GM13976 (cell line): Measurements from ENCODE around the gene KDM4C.
A peak's percentile ranks its signal among the peaks of the same experiment; 100 is the strongest.
"Not testable (repeated sequence)": the region's sequence is repeated elsewhere in the genome, so short reads cannot be mapped to it uniquely, and the experiment has no call there.

ENCODE experiments used
- DNase-seq: peaks from one replicate; pipeline ENCODE4 v3.0.0; 2012; ENCODE audit warnings: low spot score
- in situ Hi-C: fragments of 300-500 bp; cut with MboI; formaldehyde crosslinking; loops from one replicate; pipeline ENCODE4 v1.12.0; 2022; ENCODE audit warnings: low sequenced_read_pairs, mixed read lengths, inconsistent platforms; ENCODE audit not compliant: unreplicated experiment
- TF ChIP-seq, protein P1 (sequence below): IDR thresholded peaks from 2 replicates; pipeline ENCODE4 v1.5.1; 2012; ENCODE audit warnings: borderline replicate concordance, mild to moderate bottlenecking; ENCODE audit not compliant: insufficient read depth; ENCODE audit errors: extremely low read depth, missing control alignments, control extremely low read depth

Gene KDM4C

DNA sequence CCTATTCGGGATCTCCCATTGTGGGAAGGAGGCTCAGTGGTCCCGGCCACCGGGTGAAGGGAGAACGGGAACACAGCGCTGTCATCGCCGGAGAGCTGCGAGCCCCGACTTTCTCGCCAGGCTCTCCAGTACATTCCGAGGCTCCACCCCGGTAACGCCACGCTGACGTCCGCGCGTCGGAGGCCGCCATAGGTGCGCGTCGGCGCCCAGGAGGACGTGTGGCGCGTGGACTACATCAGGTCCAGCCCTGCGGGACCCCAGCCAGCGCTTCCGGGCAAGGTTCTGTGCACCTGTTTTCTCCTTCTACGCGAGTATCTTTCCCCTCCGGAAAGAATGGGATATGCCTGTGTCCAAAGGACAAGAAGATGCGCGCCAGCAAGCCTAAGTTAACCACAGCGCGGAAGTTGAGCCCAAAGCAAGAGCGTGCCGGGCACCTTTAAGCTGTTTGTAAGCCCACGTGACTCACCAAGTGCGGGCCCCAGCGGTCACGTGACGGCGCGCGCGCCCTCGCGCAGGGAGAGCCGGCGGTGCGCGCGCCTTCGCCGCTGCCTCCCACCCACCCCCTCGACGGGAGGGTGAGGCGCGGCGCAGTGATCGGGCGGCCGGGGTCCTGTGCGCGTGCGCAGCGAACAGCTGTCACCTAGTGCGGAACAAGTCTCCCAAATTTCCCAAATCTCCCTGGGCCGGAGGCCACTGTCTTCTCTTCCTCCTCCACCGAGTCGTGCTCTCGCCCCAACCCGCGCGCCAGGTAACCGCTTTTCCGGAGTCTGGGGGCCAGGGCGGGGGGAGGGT lies at the start of gene KDM4C:
Gene KDM4C (plus strand): TSS at position 518 of the 792 bp plus-strand sequence. CDS start 35,016 bp downstream, outside the sequence.
- TF ChIP-seq, protein P1, sequence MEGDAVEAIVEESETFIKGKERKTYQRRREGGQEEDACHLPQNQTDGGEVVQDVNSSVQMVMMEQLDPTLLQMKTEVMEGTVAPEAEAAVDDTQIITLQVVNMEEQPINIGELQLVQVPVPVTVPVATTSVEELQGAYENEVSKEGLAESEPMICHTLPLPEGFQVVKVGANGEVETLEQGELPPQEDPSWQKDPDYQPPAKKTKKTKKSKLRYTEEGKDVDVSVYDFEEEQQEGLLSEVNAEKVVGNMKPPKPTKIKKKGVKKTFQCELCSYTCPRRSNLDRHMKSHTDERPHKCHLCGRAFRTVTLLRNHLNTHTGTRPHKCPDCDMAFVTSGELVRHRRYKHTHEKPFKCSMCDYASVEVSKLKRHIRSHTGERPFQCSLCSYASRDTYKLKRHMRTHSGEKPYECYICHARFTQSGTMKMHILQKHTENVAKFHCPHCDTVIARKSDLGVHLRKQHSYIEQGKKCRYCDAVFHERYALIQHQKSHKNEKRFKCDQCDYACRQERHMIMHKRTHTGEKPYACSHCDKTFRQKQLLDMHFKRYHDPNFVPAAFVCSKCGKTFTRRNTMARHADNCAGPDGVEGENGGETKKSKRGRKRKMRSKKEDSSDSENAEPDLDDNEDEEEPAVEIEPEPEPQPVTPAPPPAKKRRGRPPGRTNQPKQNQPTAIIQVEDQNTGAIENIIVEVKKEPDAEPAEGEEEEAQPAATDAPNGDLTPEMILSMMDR = no peak
- in situ Hi-C loops = no loop called here
- DNase-seq = peak; percentile 97

DNA sequence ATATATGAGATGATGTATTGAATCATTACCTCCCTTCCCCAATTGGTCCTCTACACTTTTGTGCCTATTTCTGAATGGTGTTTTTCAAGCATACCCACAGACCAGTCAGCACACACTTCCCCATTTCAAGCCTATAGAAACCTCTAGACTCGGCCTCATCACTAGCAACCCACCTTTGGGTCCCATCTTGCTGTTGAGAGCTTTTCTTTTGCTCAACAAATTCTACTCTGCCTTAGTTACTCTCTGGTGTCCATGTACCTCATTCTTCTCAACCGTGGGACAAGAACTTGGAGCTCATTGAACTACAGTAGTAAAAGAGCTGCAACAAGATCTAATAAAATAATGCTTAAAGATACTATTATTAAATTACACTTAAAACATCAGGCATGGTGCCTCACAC lies 49.0 kb upstream of the KDM4C start:
- DNase-seq = no peak
- in situ Hi-C loops = no loop called here

DNA sequence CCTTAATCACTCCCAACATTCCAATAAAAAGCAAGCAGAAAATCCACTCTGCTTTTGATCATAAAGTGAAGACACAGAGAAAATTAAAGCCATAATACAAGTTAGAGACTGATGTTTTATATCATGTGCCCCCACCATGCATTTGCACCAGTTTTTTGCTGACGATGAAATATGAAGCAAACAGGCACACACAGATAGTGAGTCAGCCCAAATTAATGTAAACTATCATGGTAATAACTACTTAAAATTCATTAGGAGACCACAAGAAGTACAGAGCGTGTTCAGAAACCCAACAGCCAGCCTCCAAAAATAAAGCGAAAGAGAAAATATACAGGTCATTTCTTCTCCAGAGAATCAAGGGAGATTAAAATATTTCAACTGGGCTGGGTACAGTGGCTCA lies 46.4 kb upstream of the KDM4C start:
- in situ Hi-C loops = no loop called here
- TF ChIP-seq, protein P1 = no peak
- no peak for DNase-seq

More for the DNA sequence above, 49.0 kb upstream of the KDM4C start:
- TF ChIP-seq, protein P1 = no peak

DNA sequence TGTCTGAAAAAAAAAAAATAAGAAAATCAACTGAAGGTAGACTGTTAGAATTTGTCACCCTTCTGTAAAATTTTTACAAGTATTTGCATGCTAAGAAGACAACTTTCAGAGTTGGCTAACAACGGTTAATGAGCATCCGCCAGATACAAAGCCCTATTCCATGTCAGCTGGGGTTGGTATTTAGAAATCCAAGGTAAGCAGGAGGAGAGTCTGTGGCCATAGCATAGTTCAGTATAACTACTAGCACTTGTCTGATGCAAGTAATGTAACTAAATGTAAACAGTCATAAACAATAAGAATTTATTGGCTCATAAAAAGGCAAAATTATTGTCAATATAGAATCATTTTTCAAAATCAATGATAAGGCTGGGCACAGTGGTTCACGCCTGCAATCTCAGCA lies 45.7 kb upstream of the KDM4C start:
- in situ Hi-C loops = no loop called here
- TF ChIP-seq, protein P1 = no peak
- no peak for DNase-seq

DNA sequence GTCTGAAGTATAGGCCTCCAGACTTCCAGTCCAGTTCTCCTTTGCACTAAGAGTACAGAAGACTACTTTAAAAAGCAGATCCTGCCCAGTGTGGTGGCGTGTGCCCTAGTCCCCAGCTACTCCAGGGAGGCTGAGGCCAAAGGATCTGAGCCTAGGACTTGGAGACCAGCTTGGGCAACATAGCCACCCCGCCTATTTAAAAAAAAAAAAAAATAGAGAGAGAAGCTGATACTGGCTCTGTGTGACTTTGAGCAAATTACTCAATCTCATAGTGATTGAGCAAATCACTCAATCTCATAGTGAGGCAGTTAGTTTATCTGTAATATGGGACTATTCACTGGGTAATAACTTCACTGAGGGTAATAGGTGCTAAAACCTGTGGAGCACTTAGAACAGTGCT lies 43.6 kb upstream of the KDM4C start:
- TF ChIP-seq, protein P1 = no peak
- no peak for DNase-seq
- in situ Hi-C loops = no loop called here

DNA sequence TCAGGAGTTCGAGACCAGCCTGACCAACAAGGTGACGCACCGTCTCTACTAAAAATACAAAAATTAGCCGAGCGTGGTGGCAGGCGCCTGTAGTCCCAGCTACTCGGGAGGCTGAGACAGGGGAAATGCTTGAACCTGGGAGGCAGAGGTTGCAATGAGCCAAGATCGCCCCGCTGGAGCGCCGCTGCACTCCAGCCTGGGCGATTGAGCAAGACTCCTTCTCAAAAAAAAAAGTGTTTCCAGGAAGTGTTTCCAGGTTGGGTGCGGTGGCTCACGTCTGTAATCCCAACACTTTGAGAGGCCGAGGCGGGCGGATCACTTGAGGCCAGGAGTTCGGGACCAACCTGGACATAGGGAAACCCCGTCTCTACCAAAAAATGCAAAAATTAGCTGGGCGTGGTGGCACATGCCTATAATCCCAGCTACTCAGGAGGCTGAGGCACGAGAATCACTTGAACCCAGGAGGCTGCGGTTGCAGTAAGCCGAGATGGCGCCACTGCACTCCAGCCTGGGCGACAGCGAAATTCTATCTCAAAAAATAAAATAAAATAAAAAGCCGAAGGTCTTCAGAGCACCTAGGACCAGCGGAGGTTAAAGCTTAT lies 42.5 kb upstream of the KDM4C start:
- DNase-seq, in situ Hi-C loops: not testable (repeated sequence)
